ENCODE measurements around the gene CATSPER3. TPM values are rescaled to one million over a fixed set of nuclear protein-coding genes. Genes with fewer than 3 reads are reported as not detected.

Gene CATSPER3
- total RNA-seq, 4 donors from 2014 or later: 0.23 to 0.59 TPM; not detected in 2

GRCh38 chr5:135012951-135013391, 45.3 kb downstream of the CATSPER3 start:
- intact Hi-C loops (cut with DNase I; ENCODE audit: low total_unique reads): no loop called here
- no peak overlapping the region for H3K4me3 ChIP-seq (ENCODE audit: low read depth, poor library complexity, severe bottlenecking)
- WGBS, 2 donors: 48 to 59% methylated on average over 4 to 5 of the region's 5 CpGs
- DNase-seq (ENCODE audit: low spot score in 2 of 2): peak; percentile 10 to 76
- no peak for TF ChIP-seq POLR2A (IDR thresholded peaks at IDR 0.05)
- TF ChIP-seq, protein P1, sequence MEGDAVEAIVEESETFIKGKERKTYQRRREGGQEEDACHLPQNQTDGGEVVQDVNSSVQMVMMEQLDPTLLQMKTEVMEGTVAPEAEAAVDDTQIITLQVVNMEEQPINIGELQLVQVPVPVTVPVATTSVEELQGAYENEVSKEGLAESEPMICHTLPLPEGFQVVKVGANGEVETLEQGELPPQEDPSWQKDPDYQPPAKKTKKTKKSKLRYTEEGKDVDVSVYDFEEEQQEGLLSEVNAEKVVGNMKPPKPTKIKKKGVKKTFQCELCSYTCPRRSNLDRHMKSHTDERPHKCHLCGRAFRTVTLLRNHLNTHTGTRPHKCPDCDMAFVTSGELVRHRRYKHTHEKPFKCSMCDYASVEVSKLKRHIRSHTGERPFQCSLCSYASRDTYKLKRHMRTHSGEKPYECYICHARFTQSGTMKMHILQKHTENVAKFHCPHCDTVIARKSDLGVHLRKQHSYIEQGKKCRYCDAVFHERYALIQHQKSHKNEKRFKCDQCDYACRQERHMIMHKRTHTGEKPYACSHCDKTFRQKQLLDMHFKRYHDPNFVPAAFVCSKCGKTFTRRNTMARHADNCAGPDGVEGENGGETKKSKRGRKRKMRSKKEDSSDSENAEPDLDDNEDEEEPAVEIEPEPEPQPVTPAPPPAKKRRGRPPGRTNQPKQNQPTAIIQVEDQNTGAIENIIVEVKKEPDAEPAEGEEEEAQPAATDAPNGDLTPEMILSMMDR (IDR thresholded peaks at IDR 0.05): no peak

DNA sequence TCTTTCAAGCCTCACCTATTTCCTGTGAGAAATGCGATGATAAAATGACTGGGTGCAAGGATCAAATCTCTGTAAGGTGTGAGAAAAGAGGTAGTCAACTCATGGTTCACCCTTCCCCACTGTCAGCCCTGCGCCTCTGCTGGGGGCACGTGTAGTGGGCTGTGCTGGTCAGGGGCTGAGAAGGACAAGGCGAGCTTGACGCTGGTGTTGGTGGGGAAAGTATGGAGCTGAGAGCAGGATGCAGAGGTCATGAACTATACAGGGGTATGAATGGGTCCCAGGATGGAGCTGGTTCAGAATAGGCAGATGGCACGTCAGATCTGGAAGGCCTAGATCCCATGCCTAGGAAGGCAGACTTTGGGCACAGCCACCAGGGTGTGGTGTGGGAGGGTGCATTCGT, 45.7 kb downstream of the CATSPER3 start:
- H3K4me3 ChIP-seq (ENCODE audit: low read depth, poor library complexity, severe bottlenecking): no peak overlapping the region
- 74 to 75% methylated on average over 7 of the region's 7 CpGs for WGBS, 2 donors
- intact Hi-C loops (cut with DNase I; ENCODE audit: low total_unique reads): no loop called here
- TF ChIP-seq POLR2A (IDR thresholded peaks at IDR 0.05): no peak
- TF ChIP-seq, protein P1 (IDR thresholded peaks at IDR 0.05): no peak
- DNase-seq (ENCODE audit: low spot score in 2 of 2): no peak

GRCh38 chr5:135013947-135014570, 46.4 kb downstream of the CATSPER3 start:
- no peak overlapping the region for H3K4me3 ChIP-seq (ENCODE audit: low read depth, poor library complexity, severe bottlenecking)
- TF ChIP-seq, protein P1 (IDR thresholded peaks at IDR 0.05): no peak
- TF ChIP-seq POLR2A (IDR thresholded peaks at IDR 0.05): no peak
- DNase-seq (ENCODE audit: low spot score in 2 of 2): no peak
- intact Hi-C loops (cut with DNase I; ENCODE audit: low total_unique reads): no loop called here
- 37 to 39% methylated on average over 10 of the region's 10 CpGs for WGBS, 2 donors

DNA sequence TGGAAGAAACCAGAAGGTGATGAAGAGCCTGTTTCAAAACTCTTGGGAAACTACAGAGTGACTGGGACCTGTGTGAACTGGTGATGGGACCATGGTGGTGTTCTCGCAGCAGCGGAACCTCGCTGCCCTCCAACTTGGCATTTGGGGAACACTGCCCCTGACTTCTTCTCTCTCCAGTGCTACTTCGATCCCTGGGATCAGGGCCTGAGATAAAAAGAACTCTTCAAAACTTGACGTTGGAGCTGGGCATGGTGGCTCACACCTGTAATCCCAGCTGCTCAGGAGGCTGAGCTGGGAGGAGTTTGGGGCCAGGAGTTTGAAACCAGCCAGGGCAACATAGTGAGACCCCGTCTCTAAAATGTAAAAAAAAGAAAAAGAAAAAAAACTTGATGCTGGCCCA, 48.2 kb downstream of the CATSPER3 start:
- WGBS, 2 donors: 89 to 91% methylated on average over 6 of the region's 6 CpGs
- peak in 1 of 2 donors; percentile 54 for DNase-seq (ENCODE audit: low spot score in 2 of 2)
- TF ChIP-seq, protein P1 (IDR thresholded peaks at IDR 0.05): no peak
- TF ChIP-seq POLR2A (IDR thresholded peaks at IDR 0.05): no peak
- intact Hi-C loops (cut with DNase I; ENCODE audit: low total_unique reads): no loop called here
- no peak overlapping the region for H3K4me3 ChIP-seq (ENCODE audit: low read depth, poor library complexity, severe bottlenecking)

- peak in 1 of 2 donors; percentile 82 for DNase-seq (ENCODE audit: low spot score in 2 of 2)
- no peak for TF ChIP-seq POLR2A (IDR thresholded peaks at IDR 0.05)
- TF ChIP-seq, protein P1 (IDR thresholded peaks at IDR 0.05): no peak
- no peak overlapping the region for H3K4me3 ChIP-seq (ENCODE audit: low read depth, poor library complexity, severe bottlenecking)
- intact Hi-C loops (cut with DNase I; ENCODE audit: low total_unique reads): no loop called here
- WGBS, 2 donors: 53 to 60% methylated on average over 11 of the region's 11 CpGs
These were observed 49.2 kb downstream of the CATSPER3 start for GRCh38 chr5:135016861-135017290.

DNA sequence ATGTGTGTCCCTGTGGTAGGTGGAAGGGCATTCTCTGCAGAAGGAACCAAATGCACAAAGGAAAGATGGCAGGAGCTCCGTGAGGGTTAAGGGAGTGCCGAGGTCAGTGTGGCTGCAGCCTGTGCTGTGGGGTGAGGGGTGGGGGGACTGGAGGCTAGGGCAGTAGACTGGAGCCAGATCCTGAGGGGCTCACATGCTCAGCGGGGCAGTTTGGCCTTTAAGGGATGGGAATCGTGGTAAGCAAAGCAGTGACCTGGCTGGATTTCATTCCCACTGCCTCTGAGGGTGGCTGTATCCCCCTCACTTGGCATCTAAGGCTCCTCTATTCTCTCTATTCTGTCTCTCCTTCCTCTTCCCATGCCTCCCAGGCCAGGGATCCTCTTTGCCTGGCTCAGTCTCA, 50.8 kb downstream of the CATSPER3 start:
- no peak overlapping the region for H3K4me3 ChIP-seq (ENCODE audit: low read depth, poor library complexity, severe bottlenecking)
- TF ChIP-seq POLR2A (IDR thresholded peaks at IDR 0.05): no peak
- TF ChIP-seq, protein P1 (IDR thresholded peaks at IDR 0.05): no peak
- intact Hi-C loops (cut with DNase I; ENCODE audit: low total_unique reads): no loop called here
- 87 to 94% methylated on average over 4 of the region's 4 CpGs for WGBS, 2 donors
- DNase-seq (ENCODE audit: low spot score in 2 of 2): peak in 1 of 2 donors; percentile 60
